Caco-2 (cell line): ENCODE data around the gene FSTL3. TPM values are rescaled to one million over a fixed set of nuclear protein-coding genes. Genes with fewer than 3 reads are reported as not detected.

Experiments used
- BruUV-seq: library from RNA; stranded (reverse); fragments of 400-500 nt; replicated peaks from 2 replicates; lab custom pipeline; 2021; lab: Mats Ljungman, UMichigan
- CTCF ChIA-PET: fragments of 300-600 bp; sonication (Branson Sonifier 250); formaldehyde crosslinking; loops from one replicate; lab custom pipeline; 2022; ENCODE audit warnings: antibody characterized with exemption; lab: Charles Lee
- POLR2A ChIA-PET: fragments of 300-600 bp; sonication (Branson Sonifier 250); formaldehyde crosslinking; loops from one replicate; lab custom pipeline; 2022; ENCODE audit warnings: antibody characterized with exemption; lab: Charles Lee
- DNase-seq, 2 experiments: peaks; one replicate each; pipeline versions ENCODE4 v3.0.0 to v3.0.0-alpha.2; 2020 to 2022
- H3K27me3 ChIP-seq: replicated peaks from 2 replicates; pipeline ENCODE4 v1.6.0; 2011; ENCODE audit warnings: low read length; ENCODE audit not compliant: control insufficient read depth, insufficient read depth
- H3K36me3 ChIP-seq: 2 replicates; pipeline ENCODE4 v1.5.1; 2011; ENCODE audit warnings: low read length; ENCODE audit not compliant: control insufficient read depth, insufficient read depth
- H3K4me1 ChIP-seq: fragments of 250-450 bp; sonication (Bioruptor Pico); 2 replicates; pipeline ENCODE4 v1.5.1; 2020; ENCODE audit warnings: mild to moderate bottlenecking
- H3K4me3 ChIP-seq: 2 replicates; pipeline ENCODE4 v1.5.1; 2011; ENCODE audit warnings: low read depth, mild to moderate bottlenecking, control low read depth, low read length
- H3K9me3 ChIP-seq: fragments of 250-450 bp; sonication (Bioruptor Pico); 2 replicates; pipeline ENCODE4 v1.5.1; 2020; ENCODE audit warnings: mild to moderate bottlenecking, moderate library complexity
- H3K27ac Mint-ChIP-seq: one replicate; pipeline ENCODE4 v1.8.0; 2022; ENCODE audit warnings: mixed read lengths; ENCODE audit not compliant: unreplicated experiment
- H3K27me3 Mint-ChIP-seq: one replicate; pipeline ENCODE4 v1.8.0; 2022; ENCODE audit warnings: mixed read lengths; ENCODE audit not compliant: insufficient read depth, unreplicated experiment
- H3K36me3 Mint-ChIP-seq: one replicate; pipeline ENCODE4 v1.8.0; 2022; ENCODE audit warnings: mild to moderate bottlenecking, mixed read lengths; ENCODE audit not compliant: insufficient read depth, unreplicated experiment
- H3K4me1 Mint-ChIP-seq: one replicate; pipeline ENCODE4 v1.8.0; 2022; ENCODE audit warnings: low read depth, mixed read lengths; ENCODE audit not compliant: unreplicated experiment
- H3K4me3 Mint-ChIP-seq: one replicate; pipeline ENCODE4 v1.8.0; 2022; ENCODE audit warnings: mild to moderate bottlenecking, moderate library complexity, mixed read lengths; ENCODE audit not compliant: unreplicated experiment
- H3K9me3 Mint-ChIP-seq: one replicate; pipeline ENCODE4 v1.8.0; 2022; ENCODE audit warnings: mixed read lengths; ENCODE audit not compliant: unreplicated experiment
- CTCF ChIP-seq, 2 experiments: fragments of 200-600 bp in 1 of 2; IDR thresholded peaks; 1 replicate in 1 of 2; 2 replicates in 1 of 2; pipeline versions ENCODE4 v1.5.1 to v1.8.0; 2011 to 2022; ENCODE audit warnings: antibody characterized with exemption in 1 of 2, control low read depth in 1 of 2, inconsistent platforms in 1 of 2, low read depth in 1 of 2, low read length in 1 of 2, mild to moderate bottlenecking in 1 of 2, moderate library complexity in 1 of 2; ENCODE audit not compliant: insufficient read depth in 1 of 2, severe bottlenecking in 1 of 2, unreplicated experiment in 1 of 2
- intact Hi-C: fragments of 100-400 bp; cut with micrococcal nuclease; formaldehyde crosslinking; loops from one replicate; pipeline ENCODE4 v1.10.0; 2022; ENCODE audit not compliant: unreplicated experiment
- total RNA-seq: library from RNA; stranded (reverse); gene quantifications from 2 replicates; pipeline ENCODE4 v1.2.3, GENCODE V29; 2022

The FSTL3 gene
- total RNA-seq, 1 experiment from 2014 or later: 26.3 TPM

DNA sequence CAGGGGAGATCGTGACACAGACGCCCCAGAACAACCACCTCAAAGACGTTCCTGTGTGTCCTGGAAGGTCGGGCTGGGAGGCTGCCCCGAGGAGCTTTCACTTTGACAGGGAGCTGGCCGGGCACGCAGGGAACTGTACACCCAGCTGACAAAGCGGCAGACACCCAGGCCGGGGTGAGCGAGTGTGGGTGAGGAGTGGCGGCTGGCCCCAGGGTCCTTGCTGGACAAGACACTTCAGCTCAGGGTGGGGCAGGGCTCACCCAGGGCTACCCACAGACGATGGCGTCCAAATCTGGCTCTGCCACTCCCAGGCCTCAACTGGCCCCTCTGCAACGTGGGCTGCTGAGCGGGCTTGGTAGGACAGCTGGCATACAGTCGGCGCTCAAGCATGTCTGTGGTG is 34.5 kb upstream of the FSTL3 start:
- no peak overlapping the region for H3K27ac Mint-ChIP-seq
- peaks cover 35% of the 10 kb centered on the region for H3K36me3 Mint-ChIP-seq
- Histone ChIP-seq H3K36me3 (no peaks in the 10 kb centered on the region), H3K27me3 (no peaks in the 10 kb centered on the region), H3K4me1 (peaks cover 7% of the 10 kb centered on the region; the same call in 1 of the 2 replicates), H3K9me3 (no peaks in the 10 kb centered on the region), H3K4me3 (no peak overlapping the region)
- intact Hi-C loops: no loop called here
- POLR2A ChIA-PET: interaction anchor here (0.6 kb wide), 2 partner anchors 58 to 111 kb away, joined by 3 to 4 read pairs; no protein-coding TSS in a partner anchor
- CTCF ChIA-PET: no interaction called here
- H3K9me3 Mint-ChIP-seq: no peaks in the 10 kb centered on the region
- DNase-seq: no peak
- H3K4me1 Mint-ChIP-seq: peaks cover 7% of the 10 kb centered on the region
- no peak for TF ChIP-seq CTCF (IDR thresholded peaks at IDR 0.05; ENCODE audit: insufficient read depth in 1 of 2, low read depth in 1 of 2, low read length in 1 of 2, severe bottlenecking in 1 of 2, unreplicated experiment in 1 of 2)
- no TSS peak for BruUV-seq
- H3K27me3 Mint-ChIP-seq: peaks cover 4% of the 10 kb centered on the region
- H3K4me3 Mint-ChIP-seq: no peak overlapping the region

- no peaks in the 10 kb centered on the region for H3K27me3 ChIP-seq
- no peak overlapping the region for H3K4me3 ChIP-seq
- peaks cover 7% of the 10 kb centered on the region for H3K4me1 Mint-ChIP-seq
- H3K36me3 Mint-ChIP-seq: peaks cover 35% of the 10 kb centered on the region
- no peaks in the 10 kb centered on the region for H3K9me3 ChIP-seq
- peaks cover 7% of the 10 kb centered on the region; the same call in 1 of the 2 replicates for H3K4me1 ChIP-seq
- intact Hi-C loops: no loop called here
- ChIA-PET POLR2A (no interaction called here), CTCF (no interaction called here)
- no TSS peak for BruUV-seq
- no peak overlapping the region for H3K4me3 Mint-ChIP-seq
- no peaks in the 10 kb centered on the region for H3K36me3 ChIP-seq
- H3K27ac Mint-ChIP-seq: peak overlapping the region; percentile 48
- no peak for TF ChIP-seq CTCF (IDR thresholded peaks at IDR 0.05; ENCODE audit: insufficient read depth in 1 of 2, low read depth in 1 of 2, low read length in 1 of 2, severe bottlenecking in 1 of 2, unreplicated experiment in 1 of 2)
- H3K27me3 Mint-ChIP-seq: peaks cover 4% of the 10 kb centered on the region
- H3K9me3 Mint-ChIP-seq: no peaks in the 10 kb centered on the region
- no peak for DNase-seq
Measured at GRCh38 chr19:642767-643727, 33.1 kb upstream of the FSTL3 start.

DNA sequence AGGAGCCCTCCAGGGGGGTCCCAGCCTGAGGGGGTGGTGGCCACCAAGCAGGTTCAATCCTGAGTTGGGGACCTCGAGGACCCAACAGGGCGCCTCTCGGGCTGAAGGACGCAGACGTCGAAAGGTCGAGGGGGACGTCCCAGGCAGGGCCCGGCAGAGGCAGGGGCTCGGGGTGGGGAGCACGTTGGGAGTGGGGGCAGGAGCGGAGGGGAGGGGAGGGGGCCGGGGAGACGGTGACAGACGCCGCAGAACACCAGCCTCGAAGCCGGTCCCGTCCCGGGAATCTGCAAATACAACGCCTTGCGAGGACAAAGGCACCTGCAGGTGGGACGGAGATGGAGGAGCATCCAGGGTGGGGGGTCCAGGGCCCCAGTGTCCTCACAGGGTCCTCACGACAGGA is 32.5 kb upstream of the FSTL3 start:
- no peaks in the 10 kb centered on the region for H3K27me3 ChIP-seq
- peaks cover 7% of the 10 kb centered on the region for H3K4me1 Mint-ChIP-seq
- TF ChIP-seq CTCF (IDR thresholded peaks at IDR 0.05; ENCODE audit: insufficient read depth in 1 of 2, low read depth in 1 of 2, low read length in 1 of 2, severe bottlenecking in 1 of 2, unreplicated experiment in 1 of 2): no peak
- peaks cover 38% of the 10 kb centered on the region for H3K36me3 Mint-ChIP-seq
- DNase-seq: no peak
- no peak overlapping the region for H3K4me3 Mint-ChIP-seq
- no peaks in the 10 kb centered on the region for H3K36me3 ChIP-seq
- ChIA-PET CTCF (no interaction called here), POLR2A (no interaction called here)
- peaks cover 6% of the 10 kb centered on the region; the same call in 1 of the 2 replicates for H3K4me1 ChIP-seq
- no peak overlapping the region for H3K4me3 ChIP-seq
- peak overlapping the region; percentile 53 for H3K27ac Mint-ChIP-seq
- no TSS peak for BruUV-seq
- no peaks in the 10 kb centered on the region for H3K9me3 Mint-ChIP-seq
- intact Hi-C loops: no loop called here
- no peaks in the 10 kb centered on the region for H3K9me3 ChIP-seq
- H3K27me3 Mint-ChIP-seq: peaks cover 4% of the 10 kb centered on the region
